ENCODE data around the gene LENEP.

GRCh38 chr1:155000726-155001424, 7.5 kb downstream of the LENEP start:
- peak in 1 of 4 experiments; percentile 42 for TF ChIP-seq CTCF (IDR thresholded peaks at IDR 0.05)
- TF ChIP-seq POLR2AphosphoS5 (IDR thresholded peaks at IDR 0.05) = peak; percentile 94
